ENCODE results near the gene CYS1. TPM values are rescaled to one million over a fixed set of nuclear protein-coding genes. Genes with fewer than 3 reads are reported as not detected.

CYS1 gene
- total RNA-seq, 1 donor from 2014 or later, result 5.4 TPM

DNA sequence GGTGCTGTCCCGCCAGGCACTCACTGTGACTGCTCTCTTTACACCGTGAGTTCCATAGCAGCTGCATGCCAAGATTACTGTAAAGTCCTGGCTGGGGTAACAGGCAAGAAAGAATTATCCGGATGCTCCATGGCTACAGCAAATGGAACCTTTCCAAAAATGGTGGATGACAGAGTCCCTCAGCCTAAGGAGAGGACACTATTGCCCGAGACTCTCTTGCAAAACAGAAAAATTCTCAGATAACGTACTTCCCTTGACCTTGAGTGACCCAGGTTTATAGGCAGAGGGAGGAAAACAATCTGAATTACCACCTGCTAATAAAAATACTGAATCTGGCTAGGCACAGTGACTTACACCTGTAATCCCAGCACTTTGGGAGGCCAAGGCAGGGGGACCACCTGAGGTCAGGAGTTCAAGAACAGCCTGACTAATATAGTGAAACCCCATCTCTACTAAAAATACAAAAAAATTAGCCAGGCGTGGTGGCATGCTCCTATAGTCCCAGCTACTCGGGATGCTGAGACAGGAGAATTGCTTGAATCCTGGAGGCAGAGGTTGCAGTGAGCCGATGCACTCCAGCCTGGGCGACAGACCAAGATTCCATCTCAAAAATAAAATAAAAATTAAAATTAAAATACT, 4.5 kb downstream of the CYS1 start:
- TF ChIP-seq, protein P1, sequence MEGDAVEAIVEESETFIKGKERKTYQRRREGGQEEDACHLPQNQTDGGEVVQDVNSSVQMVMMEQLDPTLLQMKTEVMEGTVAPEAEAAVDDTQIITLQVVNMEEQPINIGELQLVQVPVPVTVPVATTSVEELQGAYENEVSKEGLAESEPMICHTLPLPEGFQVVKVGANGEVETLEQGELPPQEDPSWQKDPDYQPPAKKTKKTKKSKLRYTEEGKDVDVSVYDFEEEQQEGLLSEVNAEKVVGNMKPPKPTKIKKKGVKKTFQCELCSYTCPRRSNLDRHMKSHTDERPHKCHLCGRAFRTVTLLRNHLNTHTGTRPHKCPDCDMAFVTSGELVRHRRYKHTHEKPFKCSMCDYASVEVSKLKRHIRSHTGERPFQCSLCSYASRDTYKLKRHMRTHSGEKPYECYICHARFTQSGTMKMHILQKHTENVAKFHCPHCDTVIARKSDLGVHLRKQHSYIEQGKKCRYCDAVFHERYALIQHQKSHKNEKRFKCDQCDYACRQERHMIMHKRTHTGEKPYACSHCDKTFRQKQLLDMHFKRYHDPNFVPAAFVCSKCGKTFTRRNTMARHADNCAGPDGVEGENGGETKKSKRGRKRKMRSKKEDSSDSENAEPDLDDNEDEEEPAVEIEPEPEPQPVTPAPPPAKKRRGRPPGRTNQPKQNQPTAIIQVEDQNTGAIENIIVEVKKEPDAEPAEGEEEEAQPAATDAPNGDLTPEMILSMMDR (IDR thresholded peaks at IDR 0.05), result no peak
- Mint-ChIP-seq H3K9me3 (ENCODE audit: low read depth) (no peaks in the 10 kb centered on the region), H3K4me3 (ENCODE audit: unreplicated experiment) (no peak overlapping the region), H3K27ac (ENCODE audit: unreplicated experiment) (no peak overlapping the region), H3K4me1 (ENCODE audit: low read depth) (peaks cover 23% of the 10 kb centered on the region), H3K27me3 (ENCODE audit: low read depth) (peaks cover 12% of the 10 kb centered on the region), H3K36me3 (ENCODE audit: low read depth) (peaks cover 10% of the 10 kb centered on the region)
- DNase-seq (ENCODE audit: low spot score), result no peak

DNA sequence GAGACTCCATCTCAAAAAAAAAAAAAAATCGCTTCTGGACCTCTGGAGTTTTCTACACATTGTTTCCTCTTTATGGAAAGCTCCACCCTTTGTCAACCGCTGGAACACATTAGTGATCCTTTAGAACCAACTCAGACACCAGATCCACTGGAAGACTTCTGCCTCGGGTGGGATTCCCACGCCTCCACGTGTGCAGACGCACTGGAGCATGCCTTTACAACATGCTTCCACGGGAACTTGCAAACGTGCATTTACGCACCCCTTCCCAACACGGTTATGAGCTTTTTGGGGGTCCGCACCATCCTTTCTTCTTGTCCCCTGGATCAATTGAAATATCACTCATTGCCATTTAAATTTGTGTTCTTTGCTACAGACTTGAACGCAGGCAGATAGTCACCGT, 5.1 kb downstream of the CYS1 start:
- TF ChIP-seq, protein P1 (IDR thresholded peaks at IDR 0.05), result no peak
- peaks cover 12% of the 10 kb centered on the region for H3K27me3 Mint-ChIP-seq (ENCODE audit: low read depth)
- H3K4me1 Mint-ChIP-seq (ENCODE audit: low read depth), result peaks cover 23% of the 10 kb centered on the region

DNA sequence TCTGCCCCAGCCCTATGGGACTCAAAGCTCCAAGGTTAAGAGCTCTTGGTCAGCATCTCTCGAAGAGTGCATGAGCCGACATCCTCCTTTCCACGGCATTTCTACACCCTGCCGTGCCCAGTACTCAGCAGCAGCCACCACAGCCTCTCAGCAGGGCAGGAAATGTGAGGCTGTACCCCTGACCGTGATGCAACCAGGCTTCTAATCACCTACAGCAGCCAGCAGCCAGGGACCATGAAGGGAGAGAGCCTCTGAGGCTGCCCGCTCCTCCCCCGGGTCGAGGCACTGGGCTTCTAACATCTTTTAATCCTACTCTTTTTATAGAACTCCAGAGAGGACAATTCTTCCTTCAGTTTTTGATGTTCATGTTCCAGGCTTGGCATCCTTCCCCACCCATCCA, 6.5 kb downstream of the CYS1 start:
- TF ChIP-seq, protein P1 (IDR thresholded peaks at IDR 0.05), result no peak
- peaks cover 10% of the 10 kb centered on the region for H3K36me3 Mint-ChIP-seq (ENCODE audit: low read depth)
- no peak overlapping the region for H3K4me3 Mint-ChIP-seq (ENCODE audit: unreplicated experiment)
- no peaks in the 10 kb centered on the region for H3K9me3 Mint-ChIP-seq (ENCODE audit: low read depth)
- no peak overlapping the region for H3K27ac Mint-ChIP-seq (ENCODE audit: unreplicated experiment)
- peaks cover 16% of the 10 kb centered on the region for H3K4me1 Mint-ChIP-seq (ENCODE audit: low read depth)
- no peak for DNase-seq (ENCODE audit: low spot score)
- peaks cover 12% of the 10 kb centered on the region for H3K27me3 Mint-ChIP-seq (ENCODE audit: low read depth)

More for the DNA sequence above, 5.1 kb downstream of the CYS1 start:
- Mint-ChIP-seq H3K4me3 (ENCODE audit: unreplicated experiment) (no peak overlapping the region), H3K36me3 (ENCODE audit: low read depth) (peaks cover 10% of the 10 kb centered on the region), H3K9me3 (ENCODE audit: low read depth) (no peaks in the 10 kb centered on the region), H3K27ac (ENCODE audit: unreplicated experiment) (no peak overlapping the region)
- DNase-seq (ENCODE audit: low spot score), result no peak

DNA sequence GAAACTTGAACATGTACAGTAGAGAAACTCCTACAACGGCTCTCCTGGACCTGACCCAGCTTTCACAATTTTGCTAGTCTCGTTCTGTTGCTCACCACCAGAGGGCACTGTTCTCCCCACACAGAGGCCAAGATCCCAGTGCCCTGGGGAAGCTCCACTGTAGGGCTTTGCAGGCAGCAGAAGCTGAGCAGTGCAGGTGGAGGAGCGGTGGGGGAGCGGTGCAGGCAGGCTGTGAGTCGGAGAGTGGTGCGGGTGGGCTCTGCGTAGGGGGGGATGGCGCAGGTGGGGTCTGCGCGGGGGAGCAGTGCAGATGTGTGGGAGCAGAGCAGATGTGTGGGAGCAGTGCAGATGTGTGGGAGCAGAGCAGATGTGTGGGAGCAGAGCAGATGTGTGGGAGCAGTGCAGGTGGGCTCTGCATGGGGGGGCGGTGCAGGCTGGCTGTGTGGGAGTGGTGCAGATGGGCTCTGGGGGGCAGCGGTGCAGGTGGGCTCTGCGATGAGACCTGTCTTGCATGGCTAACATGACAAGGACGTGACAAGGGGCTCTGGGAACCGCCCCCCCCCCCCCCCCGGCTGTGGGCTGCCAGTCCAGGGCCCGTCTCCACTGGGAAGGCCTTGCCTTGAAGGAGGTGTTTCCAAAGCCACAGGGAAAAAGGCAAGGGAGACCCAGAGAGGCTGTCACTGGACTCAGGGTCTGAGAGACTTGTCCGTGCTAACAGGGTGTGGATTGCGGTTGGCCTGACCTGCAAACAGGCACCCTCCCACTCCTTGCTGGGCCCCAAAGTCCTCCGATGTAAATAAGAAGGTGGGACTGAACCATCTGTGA, 7.3 kb downstream of the CYS1 start:
- Mint-ChIP-seq H3K27ac (ENCODE audit: unreplicated experiment) (no peak overlapping the region), H3K4me1 (ENCODE audit: low read depth) (peaks cover 9% of the 10 kb centered on the region), H3K36me3 (ENCODE audit: low read depth) (peaks cover 13% of the 10 kb centered on the region), H3K4me3 (ENCODE audit: unreplicated experiment) (no peak overlapping the region), H3K9me3 (ENCODE audit: low read depth) (peaks cover 7% of the 10 kb centered on the region), H3K27me3 (ENCODE audit: low read depth) (peaks cover 12% of the 10 kb centered on the region)
- DNase-seq (ENCODE audit: low spot score), result no peak
- TF ChIP-seq, protein P1 (IDR thresholded peaks at IDR 0.05), result peak; percentile 88

DNA sequence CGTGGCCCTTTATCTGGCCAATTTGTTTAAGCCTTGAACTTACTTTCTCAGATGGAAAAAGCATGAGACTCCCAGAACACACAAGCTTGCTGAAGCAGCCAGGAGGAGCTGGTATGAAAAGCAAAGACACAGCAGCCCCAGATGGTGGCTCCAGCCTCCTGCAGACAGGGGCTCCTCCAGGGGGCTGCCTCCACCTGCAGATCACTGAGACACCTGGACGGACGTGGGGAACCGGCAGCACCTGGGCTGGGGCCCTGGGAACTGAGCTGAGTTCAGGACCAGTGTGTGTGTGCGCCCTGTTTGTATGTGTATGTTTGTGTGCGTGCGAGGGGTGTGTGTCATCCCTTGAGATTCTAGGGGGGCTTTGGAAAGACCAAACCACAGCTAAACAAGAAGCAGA, 8.6 kb downstream of the CYS1 start:
- Mint-ChIP-seq H3K4me3 (ENCODE audit: unreplicated experiment) (no peak overlapping the region), H3K27me3 (ENCODE audit: low read depth) (peaks cover 8% of the 10 kb centered on the region), H3K27ac (ENCODE audit: unreplicated experiment) (no peak overlapping the region), H3K36me3 (ENCODE audit: low read depth) (peaks cover 12% of the 10 kb centered on the region), H3K4me1 (ENCODE audit: low read depth) (peaks cover 9% of the 10 kb centered on the region), H3K9me3 (ENCODE audit: low read depth) (peaks cover 10% of the 10 kb centered on the region)
- TF ChIP-seq, protein P1 (IDR thresholded peaks at IDR 0.05), result no peak
- DNase-seq (ENCODE audit: low spot score), result no peak

Data from chondrocyte (in vitro differentiated cells).